HG02759 (cell line): ENCODE data around the gene PRC1.

Source experiments
- ATAC-seq: cut with Tn5 transposase; IDR thresholded peaks from one replicate; pipeline ENCODE4 v1.9.1; 2021; ENCODE audit warnings: mild to moderate bottlenecking, moderate library complexity; ENCODE audit not compliant: unreplicated experiment

Gene PRC1

DNA sequence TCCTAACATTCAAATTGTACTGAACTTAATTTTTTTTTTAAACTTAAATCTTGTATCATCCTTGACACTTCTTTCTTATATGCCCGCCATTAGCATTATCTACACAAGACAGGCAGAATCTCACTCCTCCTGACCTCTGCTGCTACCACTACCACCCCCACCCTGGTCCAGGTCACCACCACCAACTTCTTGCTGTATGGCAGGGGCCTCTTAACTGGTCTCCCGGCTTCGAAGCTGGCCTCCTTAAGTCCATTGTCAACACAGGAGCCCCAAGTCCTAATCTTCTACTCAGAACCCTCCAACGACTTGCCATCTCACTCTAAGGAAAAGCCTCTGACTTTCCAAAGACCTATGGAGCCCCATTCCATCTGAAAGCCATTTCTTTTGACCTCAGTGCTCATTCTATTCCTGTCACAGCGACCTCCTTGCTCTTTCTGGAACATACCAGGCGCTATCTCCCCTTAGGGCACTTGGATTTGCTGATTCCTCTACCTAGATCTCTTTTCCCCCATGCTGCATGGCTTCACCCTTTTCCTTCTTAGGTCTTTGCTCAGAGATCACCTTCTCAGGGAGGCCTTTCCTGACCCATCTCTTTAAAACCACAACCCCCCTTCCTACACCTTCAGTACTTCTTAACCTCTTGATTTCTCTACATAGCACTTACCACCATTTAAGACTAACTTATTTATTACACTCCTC, 2.6 kb downstream of the PRC1 start:
- ATAC-seq: no peak

DNA sequence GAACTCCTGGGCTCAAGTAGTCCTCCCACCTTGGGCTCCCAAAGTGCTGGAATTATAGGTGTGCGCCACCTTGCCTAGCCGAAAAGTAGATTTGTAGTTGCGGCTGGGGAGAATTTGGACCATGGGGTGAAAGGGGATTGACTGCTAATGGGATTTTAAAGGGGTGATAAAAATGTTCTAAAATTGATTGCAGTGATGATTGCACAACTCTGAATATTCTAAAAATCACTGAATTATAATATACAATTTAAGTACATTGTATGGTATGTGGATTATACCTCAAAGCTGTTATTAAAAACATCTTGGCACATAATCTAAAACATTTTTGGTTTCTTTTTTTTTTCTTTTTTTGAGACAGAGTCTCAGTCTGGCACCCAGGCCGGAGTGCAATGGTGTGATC, 3.9 kb downstream of the PRC1 start:
- no peak for ATAC-seq

DNA sequence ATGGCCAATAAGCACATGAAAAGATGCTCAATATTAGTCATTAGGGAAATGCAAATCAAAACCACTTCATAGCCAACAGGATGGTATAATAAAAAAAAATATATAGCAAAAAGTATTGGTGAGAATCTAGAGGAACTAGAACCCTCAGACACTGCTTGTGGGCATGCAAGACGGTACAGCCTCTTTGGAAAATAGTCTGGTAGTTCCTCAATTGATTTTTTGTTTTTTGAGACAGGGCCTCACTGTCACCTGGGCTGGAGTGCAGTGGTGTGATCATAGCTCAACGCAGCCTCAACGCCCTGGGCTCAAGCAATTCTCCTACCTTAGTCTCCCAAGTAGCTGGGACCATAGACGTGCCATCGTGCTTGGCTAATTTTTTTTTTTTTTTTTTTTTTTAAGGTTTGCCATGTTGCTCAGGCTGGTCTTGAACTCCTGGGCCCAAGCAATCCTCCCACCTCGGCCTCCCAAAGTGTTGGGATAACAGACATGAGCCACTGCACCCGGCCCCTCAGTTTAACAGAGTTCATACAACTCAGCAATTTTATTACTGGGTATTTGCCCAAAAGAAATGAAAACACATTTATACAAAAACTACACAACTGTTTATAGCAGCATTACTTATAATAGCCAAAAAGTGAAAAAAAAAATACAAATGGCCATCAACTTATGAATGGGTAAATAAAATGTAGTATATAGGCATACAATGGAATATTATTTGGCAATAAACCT, 5.1 kb downstream of the PRC1 start:
- ATAC-seq: no peak

DNA sequence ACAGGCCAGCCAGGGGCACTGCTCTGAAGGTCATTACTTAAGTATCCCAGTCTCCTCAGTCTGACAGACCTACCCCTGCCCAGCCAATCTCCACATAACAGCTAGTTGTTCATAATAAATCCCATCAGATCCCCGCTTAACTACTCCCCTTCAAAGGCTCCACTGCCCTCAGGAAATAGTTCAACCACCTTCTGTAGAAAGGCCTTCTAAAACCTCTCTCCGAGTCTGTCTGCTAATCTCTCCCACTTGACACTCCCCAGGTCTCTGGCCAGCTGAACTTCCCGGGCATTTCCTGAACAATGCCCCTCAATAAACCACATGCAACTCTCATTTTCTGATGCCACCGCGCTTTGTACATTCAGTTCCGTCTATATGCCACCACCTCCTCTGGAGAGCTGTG, 6.0 kb downstream of the PRC1 start:
- no peak for ATAC-seq

DNA sequence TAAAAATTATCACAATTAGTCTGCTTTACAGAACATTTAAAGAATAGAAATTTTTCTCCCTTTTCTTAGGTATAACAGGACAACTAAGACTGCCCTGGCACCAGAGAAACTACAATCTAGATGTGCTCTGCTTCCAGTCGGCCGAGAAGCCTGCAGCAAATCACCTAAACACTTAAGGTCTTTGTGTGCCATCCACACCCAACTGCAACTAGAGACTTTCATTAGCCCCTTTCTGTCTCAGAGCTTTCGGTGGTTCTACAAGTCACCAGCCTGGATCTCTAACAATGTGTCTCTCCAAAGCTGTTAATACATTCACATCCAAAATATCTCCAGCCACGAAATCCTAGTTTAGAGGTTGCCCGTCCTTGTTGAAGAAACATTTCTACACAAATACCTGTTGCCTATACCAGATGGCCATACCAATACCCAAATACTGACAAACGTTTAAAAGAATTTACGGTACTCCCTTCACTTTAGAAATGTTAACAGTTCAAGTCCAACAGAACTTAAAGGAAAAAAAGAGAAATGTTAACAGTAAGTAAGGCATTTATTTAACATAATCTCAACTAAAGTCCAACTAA, 6.7 kb downstream of the PRC1 start:
- no peak for ATAC-seq

DNA sequence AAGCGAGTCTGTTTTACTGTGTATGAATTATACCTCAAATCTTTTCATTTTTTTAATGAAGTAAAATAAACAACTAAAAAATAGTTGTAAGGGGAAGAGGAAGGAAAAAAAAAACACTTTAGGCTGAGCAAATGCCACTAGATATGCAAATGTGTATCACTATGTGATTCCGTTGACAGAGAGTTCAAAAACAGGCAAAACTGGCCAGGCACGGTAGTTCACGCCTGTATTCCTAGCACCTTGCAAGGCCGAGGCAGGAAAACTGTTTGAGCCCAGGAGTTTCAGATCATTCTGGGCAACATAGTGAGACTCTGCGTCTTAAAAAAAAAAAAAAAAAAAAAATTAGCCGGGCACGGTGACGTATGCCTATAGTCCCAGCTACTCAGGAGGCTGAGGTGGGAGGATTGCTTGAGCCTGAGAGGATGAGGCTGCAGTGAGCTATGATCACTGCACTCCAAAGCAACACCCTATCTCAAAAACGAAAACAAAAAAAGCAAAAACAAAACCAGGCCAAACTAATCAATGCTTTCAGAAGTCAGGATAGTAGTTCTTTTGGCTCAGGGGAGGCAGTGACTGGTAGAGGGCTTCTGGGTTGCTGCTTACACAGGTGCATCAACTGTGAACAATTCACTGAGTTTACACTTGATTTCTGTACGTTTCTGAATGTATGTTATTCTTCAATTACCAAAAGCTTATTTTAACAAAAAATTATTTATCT, 7.4 kb downstream of the PRC1 start:
- ATAC-seq: peak; percentile 45

DNA sequence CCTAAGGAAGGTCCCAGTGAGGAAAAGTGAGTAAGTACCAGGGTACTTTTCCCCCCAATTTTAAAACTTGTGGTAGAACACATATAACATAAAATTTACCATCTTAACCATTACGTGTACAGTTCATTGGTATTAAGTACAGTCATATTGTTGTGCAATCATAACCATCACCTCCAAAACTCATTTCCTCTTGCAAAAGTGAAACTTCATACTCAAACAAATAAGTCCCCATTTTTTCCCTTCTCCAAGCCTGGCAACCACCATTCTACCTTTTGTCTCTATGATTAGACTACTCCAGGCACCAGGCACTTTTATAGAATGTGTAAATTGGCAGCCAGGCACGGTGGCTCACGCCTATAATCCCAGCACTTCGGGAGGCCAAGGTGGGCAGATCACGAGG, 12.2 kb downstream of the PRC1 start:
- peak; percentile 50 for ATAC-seq

DNA sequence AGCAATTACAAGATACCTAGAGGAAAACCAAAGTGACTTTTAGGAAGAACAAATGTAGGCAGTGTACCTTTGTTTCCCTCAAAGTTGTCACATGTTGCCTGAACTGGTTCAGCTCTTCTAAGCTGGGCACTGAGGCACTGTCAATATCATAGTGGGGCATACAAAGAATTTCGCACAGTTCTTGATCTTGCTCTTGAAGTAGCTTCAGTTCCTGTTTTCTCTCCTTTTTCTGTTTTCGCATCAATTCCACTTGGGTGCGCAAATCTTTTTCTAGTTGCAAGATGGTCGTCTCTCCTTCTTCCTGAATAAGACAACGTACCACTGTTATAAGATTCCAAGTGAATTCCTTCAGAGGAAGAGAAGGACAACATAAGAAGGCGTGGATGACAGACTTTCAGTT, 12.7 kb downstream of the PRC1 start:
- ATAC-seq: peak; percentile 76

DNA sequence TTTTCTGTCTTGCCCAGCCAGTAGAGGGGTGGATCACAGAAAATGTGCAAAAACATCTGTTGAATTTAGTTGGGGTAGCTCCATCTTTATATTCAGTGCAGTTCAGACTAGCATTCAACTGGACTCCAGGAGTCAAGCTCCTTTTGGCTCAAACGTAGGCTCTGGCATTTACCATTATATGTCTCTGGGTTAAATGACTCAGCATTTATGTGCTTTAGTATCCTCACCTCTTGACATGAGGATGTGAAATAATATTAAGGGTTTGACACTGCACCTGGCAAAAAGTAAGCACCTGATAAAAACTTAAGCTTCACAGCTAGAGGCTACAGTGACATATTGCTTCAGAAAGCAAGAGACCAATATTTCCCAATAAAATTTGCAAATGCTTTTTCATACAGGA, 14.8 kb downstream of the PRC1 start:
- no peak for ATAC-seq

DNA sequence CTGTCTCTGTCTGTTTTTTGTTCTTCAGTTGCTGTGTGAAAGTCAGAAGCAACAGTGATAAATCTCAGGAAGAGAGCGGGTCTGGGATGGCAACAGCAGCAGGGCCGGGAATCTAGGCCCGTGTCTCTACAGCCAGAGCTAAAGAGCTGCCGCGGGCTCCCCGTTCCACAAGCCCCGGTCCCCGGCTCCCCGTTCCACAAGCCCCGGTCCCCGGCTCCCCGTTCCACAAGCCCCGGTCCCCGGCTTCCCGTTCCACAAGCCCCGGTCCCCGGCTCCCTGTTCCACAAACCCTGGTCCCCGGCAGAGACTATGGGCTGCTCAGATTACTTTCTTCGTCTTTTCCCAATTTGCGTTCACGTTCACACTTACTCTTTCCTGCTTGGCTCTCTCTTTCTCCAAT, 20.1 kb downstream of the PRC1 start:
- ATAC-seq: no peak

DNA sequence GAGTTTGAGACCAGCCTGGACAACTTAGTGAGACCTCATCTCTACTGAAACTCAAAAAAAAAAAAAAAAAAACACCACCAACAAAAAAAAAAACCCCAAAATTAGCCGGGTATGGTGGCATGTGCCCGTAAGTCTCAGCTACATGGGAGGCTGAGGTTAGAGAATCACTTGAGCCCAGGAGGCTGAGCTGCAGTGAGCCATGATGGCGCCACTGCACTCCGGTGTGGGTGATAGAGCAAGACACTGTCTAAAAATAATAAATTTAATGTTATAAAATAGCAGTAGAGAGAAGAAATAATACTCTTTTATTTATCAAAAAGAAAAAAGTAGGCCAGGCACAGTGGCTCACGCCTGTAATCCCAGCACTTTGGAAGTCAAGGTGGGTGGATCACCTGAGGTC, 22.2 kb downstream of the PRC1 start:
- ATAC-seq: no peak

DNA sequence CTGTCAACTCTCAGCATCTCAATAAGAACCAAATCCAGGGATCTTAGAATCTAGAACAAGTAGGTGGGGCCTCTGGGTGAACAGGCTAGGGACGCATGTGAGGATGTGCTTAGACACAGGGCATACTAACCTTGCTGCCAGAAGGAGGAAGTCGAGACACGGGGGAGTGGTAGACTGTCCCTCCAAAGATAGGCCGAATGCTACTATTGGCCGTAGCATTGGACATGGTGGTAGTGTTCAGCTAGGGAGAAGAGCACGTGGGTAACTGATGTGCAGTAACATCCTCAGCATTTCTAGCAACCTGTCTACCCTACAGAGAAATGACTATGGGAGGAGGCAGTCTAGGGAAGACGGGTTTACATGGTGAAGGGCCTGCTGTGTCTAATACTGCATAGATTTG, 24.1 kb downstream of the PRC1 start:
- ATAC-seq: no peak

DNA sequence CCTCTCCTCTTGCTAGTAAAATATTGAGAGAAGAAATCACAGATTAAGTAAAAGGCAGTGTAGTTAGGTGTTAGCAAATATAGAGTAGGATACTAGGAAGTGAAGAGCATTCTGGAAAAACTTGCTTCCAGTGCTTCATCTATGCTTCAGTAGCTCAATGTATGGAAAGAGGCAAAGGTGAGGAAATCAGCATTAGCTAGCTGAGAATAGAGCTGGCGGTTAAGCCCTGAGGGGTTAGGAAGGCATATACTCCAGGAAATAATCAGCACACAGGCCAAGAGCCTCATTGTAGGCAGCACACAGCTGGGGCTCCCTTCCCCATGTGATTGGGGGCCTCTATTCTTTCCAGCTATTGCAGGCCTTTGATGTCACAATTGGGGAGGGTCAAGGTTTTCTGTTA, 25.9 kb downstream of the PRC1 start:
- no peak for ATAC-seq

DNA sequence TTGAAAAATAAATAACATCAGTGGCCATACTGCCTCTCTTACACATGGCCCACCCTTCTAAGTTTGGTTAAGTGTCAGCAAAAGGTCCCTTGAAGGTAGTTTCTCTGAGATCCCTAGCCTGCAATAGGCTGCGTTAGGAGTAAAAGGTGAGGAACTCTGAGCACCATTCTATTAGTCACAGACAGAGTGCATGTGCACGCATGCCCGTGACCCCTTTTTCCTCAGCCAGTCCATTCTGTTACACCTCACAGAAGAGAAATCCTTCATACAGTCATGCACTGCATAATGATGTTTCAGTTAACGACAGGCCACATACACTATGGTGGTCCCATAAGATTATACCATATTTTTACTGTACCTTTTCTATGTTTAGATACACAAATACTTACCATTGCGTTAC, 27.1 kb downstream of the PRC1 start:
- no peak for ATAC-seq

DNA sequence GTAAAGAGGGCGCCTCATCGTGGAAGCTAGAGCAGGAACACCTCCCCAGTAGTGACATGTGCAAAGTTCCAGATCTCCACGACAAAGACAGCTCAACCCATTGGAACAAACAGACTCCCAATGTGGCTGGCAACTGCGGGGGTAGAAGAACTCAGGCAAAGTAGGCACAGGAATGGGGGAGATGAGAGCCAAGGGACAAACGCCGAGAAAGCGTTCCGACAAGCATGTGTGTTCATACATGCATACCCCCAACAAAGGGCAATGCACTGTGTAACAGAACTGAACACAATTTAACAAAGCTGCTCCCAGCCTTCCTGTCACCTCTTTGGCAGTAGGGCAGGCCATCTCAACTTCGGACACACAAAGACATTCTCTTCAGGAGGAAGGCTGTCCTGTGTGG, 28.1 kb downstream of the PRC1 start:
- no peak for ATAC-seq

DNA sequence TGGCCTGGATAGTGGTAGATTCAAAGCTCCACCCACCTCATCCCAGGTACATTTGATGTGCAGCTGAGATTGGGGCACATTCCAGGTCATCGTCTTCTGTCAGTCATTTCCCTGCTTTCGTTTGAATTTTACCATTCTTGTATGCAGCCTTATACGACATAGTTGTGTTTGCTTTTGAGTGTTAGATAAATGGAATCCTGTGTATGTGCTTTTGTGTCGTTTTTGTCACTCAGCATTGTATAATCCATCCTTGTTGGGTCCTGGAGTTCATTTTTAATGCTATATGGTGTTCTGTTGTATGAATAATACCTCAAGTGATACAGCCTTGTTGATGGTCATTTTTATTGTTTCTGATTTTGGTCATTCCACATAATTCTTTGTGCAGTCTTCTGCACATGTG, 32.3 kb downstream of the PRC1 start:
- no peak for ATAC-seq

DNA sequence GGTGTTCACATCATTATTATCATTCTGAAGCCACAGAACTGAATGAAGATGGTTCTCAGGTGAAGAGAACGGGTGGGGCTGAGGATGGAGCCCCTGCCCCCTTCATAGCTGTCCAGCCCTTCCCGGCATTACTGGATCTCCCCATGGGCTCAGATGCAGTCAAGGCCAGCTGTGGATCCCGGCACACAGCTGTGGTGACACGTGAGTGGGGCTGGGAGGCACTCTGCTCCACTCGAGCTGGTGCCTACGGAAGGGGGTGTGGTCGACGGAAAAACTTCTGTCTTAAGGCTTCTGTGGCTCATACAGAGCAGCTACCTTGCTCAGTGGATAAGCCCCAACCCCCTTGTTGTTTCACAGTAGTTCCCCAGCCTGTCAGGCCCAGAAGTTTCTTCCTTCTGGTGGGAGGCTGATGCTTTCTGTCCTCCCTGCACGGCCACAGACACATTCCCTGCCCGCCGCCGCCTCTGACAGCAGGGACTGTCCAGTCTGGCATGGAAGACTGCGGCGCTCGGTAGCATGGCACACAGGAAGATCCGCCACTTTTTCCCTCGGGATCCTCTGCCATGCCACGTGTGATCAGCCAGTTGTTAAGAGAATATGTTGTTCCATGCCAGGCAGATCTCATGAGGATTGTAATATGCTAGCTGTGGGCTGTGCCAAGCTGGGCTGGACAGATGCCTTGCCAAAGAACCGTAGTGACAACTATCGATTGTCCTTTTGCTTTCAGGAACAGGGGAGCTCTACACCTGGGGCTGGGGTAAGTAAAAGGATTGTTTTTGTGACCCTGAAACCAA, 33.8 kb downstream of the PRC1 start:
- ATAC-seq: no peak

DNA sequence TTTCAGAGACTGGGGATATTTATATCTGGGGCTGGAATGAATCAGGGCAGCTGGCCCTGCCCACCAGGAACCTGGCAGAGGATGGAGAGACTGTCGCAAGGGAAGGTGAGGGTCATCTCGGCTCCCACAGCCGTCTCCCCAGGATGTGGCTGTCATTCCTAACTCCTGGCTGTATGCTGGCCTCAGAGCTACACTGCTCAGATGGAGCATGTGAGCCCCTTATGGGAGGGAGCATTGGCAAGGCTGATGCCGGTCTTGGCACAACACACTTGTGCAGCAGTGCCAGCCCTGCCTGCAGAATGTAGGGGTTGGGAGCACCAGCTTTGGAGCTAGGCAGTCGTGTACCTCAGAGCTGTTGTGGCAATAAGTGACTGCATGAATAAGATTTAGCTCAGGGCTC, 34.4 kb downstream of the PRC1 start:
- no peak for ATAC-seq

DNA sequence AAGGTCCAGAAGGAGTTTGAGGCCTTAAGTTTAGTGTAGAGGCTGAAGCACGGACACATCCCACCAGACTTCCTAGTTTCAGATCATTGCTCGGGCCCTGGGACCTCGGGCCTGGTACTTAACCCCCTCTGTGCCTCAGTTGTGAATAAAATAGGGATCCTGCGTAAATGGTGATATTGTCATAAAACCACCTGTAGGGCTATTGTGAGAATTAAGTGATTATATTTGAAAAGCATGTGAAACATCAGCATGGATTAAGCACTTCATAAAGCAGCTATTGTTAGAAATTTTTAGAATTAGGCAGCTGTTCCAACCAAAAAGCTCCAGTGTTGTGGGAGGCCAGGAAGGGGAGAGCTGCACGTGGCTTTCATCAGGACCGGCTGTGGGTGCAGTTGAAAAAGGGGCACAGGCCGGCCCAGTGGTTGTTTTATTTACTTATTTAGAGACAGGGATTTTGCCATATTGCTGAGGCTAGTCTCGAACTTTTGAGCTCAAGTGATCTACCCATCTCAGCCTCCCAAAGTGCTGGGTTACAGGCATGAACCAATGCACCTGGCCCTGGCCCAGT, 35.2 kb downstream of the PRC1 start:
- ATAC-seq: no peak

DNA sequence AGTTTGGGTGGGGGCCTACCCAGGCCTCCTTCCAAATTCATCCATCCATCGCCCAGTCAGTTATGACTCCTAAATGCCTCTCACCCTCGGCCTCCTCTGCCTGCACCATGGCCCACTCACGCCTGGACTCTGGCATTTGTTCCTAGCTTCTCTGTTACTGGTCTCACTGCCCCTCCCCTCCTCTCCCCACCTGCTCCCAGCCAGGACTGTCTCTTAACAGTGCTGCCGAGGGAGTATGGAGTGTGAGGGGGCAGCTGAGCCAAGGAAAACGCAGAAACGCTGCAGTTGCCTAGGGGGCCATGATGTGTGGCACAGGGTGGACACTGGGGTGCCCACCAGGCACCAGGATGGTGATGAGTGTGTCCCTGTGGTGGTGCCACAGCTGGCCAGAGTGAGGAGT, 36.5 kb downstream of the PRC1 start:
- ATAC-seq: no peak
